ENCODE results near the gene RFPL4A.

The RFPL4A gene

DNA sequence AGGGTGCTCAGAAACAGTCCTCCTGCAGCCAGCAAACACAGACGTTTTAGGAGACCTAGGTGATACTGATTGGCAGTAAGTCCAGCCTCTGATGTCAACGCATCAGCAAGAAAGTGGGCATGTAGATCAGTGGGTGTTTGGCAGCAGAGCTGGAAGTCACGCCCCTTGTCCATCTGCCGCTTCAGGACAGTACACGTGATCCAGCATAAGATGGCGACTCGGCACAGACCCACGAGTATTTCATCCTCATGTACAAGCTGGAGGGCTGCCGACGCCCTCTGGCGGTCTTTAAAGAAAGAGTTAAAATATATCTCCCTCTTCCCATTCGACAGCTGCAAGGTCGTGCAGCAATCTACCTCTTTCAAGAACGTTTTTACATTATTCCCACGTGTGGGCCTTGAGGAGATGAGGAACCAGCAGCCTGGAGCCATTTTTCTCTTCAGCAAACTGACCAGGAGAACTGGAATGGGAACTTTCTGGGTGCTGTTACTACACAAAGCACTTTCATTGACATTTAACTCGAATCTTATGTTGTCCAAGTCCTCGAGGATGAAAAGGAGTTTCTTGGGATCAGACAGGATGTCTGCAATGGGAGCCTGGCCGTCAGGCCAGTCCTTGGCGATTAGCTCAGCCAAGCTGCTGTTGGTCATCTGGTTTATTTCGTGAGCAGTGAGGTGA is 50.6 kb downstream of the RFPL4A start:
- peak; percentile 47 for DNase-seq

DNA sequence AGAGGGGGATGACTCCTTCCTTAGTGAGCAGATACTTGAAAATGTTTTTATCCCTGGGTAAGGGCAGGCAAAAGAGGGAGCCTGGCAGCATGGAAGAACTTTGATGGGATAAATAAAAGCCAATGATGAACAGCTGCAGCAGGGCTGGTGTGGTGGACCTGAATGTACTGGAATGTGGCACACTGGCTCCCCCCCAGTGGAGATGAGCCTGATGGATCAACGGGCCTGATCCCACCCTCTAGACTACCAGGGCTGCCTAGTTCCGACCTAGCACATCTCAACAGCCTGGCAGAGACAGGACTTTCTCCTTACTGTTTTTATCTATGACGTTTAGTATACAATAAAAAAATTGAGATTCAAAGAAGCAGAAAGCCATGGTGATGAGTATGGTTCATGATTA is 52.4 kb downstream of the RFPL4A start:
- no peak for DNase-seq

DNA sequence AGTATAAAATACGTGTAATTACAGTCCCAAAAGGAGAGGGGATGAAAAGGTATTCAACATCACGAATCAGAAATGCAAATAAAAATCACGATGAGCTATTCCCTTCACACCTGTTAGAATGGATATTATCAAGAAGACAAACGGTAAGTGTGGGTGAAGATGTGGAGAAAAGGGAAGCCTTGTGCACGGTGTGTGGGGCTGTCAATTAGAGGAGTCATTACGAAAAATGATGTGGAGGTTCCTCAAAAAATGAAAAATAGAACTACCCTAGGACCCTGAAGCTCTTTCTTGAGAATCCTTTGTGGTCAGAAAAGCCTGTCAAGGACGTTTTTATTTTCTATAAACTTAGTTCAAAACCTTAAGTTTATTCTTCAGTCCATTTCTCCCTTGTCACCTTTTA is 53.6 kb downstream of the RFPL4A start:
- DNase-seq, result no peak

Data from GDM1 (cell line).